GM06990 (cell line): Measurements from ENCODE around the gene FZD8.

ENCODE experiments used
- DNase-seq: peaks from one replicate; pipeline ENCODE4 v3.0.0-alpha.2; 2011; ENCODE audit not compliant: insufficient read length; ENCODE audit errors: extremely low read depth
- H3K27me3 ChIP-seq: replicated peaks from 2 replicates; pipeline ENCODE4 v1.6.0; 2011; ENCODE audit warnings: low read length; ENCODE audit not compliant: control insufficient read depth, insufficient read depth
- H3K36me3 ChIP-seq: 2 replicates; pipeline ENCODE4 v1.5.1; 2011; ENCODE audit warnings: low read length; ENCODE audit not compliant: control insufficient read depth, insufficient read depth
- H3K4me3 ChIP-seq: replicated peaks from 2 replicates; pipeline ENCODE4 v1.5.1; 2011; ENCODE audit warnings: low read depth, mild to moderate bottlenecking, control low read depth, low read length
- CTCF ChIP-seq: IDR thresholded peaks from 2 replicates; pipeline ENCODE4 v1.5.1; 2011; ENCODE audit warnings: low read length, control low read depth, mild to moderate bottlenecking, inconsistent platforms; ENCODE audit not compliant: insufficient read depth, poor library complexity, severe bottlenecking

Gene FZD8

GRCh38 chr10:35611750-35612149, 30.3 kb downstream of the FZD8 start:
- Histone ChIP-seq H3K27me3 (peaks cover 1% of the 10 kb centered on the region; the same call in 1 of the 2 replicates), H3K36me3 (no peaks in the 10 kb centered on the region), H3K4me3 (no peak overlapping the region)
- DNase-seq: no peak
- no peak for TF ChIP-seq CTCF

GRCh38 chr10:35608328-35608672, 33.8 kb downstream of the FZD8 start:
- Histone ChIP-seq H3K4me3 (no peak overlapping the region), H3K27me3 (peaks cover 1% of the 10 kb centered on the region; the same call in 1 of the 2 replicates), H3K36me3 (no peaks in the 10 kb centered on the region)
- DNase-seq: no peak
- no peak for TF ChIP-seq CTCF

- no peak for TF ChIP-seq CTCF
- Histone ChIP-seq H3K36me3 (no peaks in the 10 kb centered on the region), H3K27me3 (peaks cover 1% of the 10 kb centered on the region; the same call in 1 of the 2 replicates), H3K4me3 (no peak overlapping the region)
- DNase-seq: no peak
These were observed 34.4 kb downstream of the FZD8 start for GRCh38 chr10:35607475-35608327.

- Histone ChIP-seq H3K4me3 (no peak overlapping the region), H3K36me3 (no peaks in the 10 kb centered on the region), H3K27me3 (peaks cover 1% of the 10 kb centered on the region; the same call in 1 of the 2 replicates)
- no peak for TF ChIP-seq CTCF
- no peak for DNase-seq
These were observed 35.7 kb downstream of the FZD8 start for GRCh38 chr10:35606430-35606829.

GRCh38 chr10:35605191-35605590, 36.9 kb downstream of the FZD8 start, which contains the start of gene GJD4:
GJD4 (plus strand) TSS chr10:35605341; CDS start chr10:35605568, 227 bp downstream.
- H3K27me3 ChIP-seq: peaks cover 1% of the 10 kb centered on the region
- no peak for DNase-seq
- TF ChIP-seq CTCF: no peak
- H3K36me3 ChIP-seq: no peaks in the 10 kb centered on the region
- no peak within 1 kb of the TSS for H3K4me3 ChIP-seq
